DOHH2 (cell line): ENCODE measurements around the gene ZNF276.

Experiments used
- H3F3A ChIP-seq: fragments of 200-600 bp; sonication (generic), shearing (Covaris generic); 2 replicates; pipeline ENCODE4 v1.6.0; 2016; ENCODE audit warnings: antibody characterized with exemption, mild to moderate bottlenecking; ENCODE audit not compliant: control insufficient read depth, insufficient read depth
- H3K27ac ChIP-seq: fragments of 200-600 bp; sonication (generic); 2 replicates; pipeline ENCODE4 v1.5.1; 2014; ENCODE audit warnings: low read depth, mild to moderate bottlenecking, low read length, moderate library complexity
- H3K27me3 ChIP-seq: fragments of 200-600 bp; sonication (generic); 2 replicates; pipeline ENCODE4 v1.6.1; 2014; ENCODE audit warnings: mild to moderate bottlenecking, low read length, mixed read lengths; ENCODE audit not compliant: control insufficient read depth
- H3K36me3 ChIP-seq: fragments of 200-600 bp; sonication (generic); 2 replicates; pipeline ENCODE4 v1.6.1; 2014; ENCODE audit warnings: mild to moderate bottlenecking, low read length, moderate library complexity, mixed read lengths; ENCODE audit not compliant: control insufficient read depth
- H3K4me1 ChIP-seq: fragments of 200-600 bp; sonication (generic); 2 replicates; pipeline ENCODE4 v1.6.1; 2014; ENCODE audit warnings: mild to moderate bottlenecking, low read length, mixed read lengths; ENCODE audit not compliant: control insufficient read depth
- H3K4me2 ChIP-seq: fragments of 200-600 bp; sonication (generic); 2 replicates; pipeline ENCODE4 v1.6.0; 2014; ENCODE audit warnings: mild to moderate bottlenecking, low read length, moderate library complexity
- H3K4me3 ChIP-seq: fragments of 200-600 bp; sonication (generic); 2 replicates; pipeline ENCODE4 v1.5.1; 2014; ENCODE audit warnings: mild to moderate bottlenecking, low read length, mixed read lengths
- H3K79me2 ChIP-seq: fragments of 200-600 bp; sonication (generic); 2 replicates; pipeline ENCODE4 v1.6.1; 2014; ENCODE audit warnings: mild to moderate bottlenecking, low read length, mixed read lengths; ENCODE audit not compliant: control insufficient read depth
- H3K9me2 ChIP-seq: fragments of 200-600 bp; sonication (generic); replicated peaks from 2 replicates; pipeline ENCODE4 v1.6.1; 2014; ENCODE audit warnings: mild to moderate bottlenecking, low read length, mixed read lengths; ENCODE audit not compliant: control insufficient read depth
- H3K9me3 ChIP-seq: fragments of 200-600 bp; sonication (generic); 2 replicates; pipeline ENCODE4 v1.6.1; 2014; ENCODE audit warnings: antibody characterized with exemption, low read length, mixed read lengths; ENCODE audit not compliant: control insufficient read depth, insufficient read depth
- H4K20me1 ChIP-seq: fragments of 200-600 bp; sonication (generic); 2 replicates; pipeline ENCODE4 v1.6.0; 2014; ENCODE audit warnings: low read depth, mild to moderate bottlenecking, antibody characterized with exemption, low read length, moderate library complexity; ENCODE audit not compliant: control insufficient read depth, insufficient read depth
- EZH2phosphoT487 ChIP-seq: fragments of 200-600 bp; sonication (generic); IDR thresholded peaks from 2 replicates; pipeline ENCODE4 v1.6.1; 2017; ENCODE audit warnings: borderline replicate concordance, mild to moderate bottlenecking, antibody characterized with exemption, low read length, moderate library complexity, mixed read lengths
- TF ChIP-seq, protein P1 (sequence below): fragments of 200-600 bp; sonication (generic); IDR thresholded peaks from one replicate; pipeline ENCODE4 v1.5.1; 2014; ENCODE audit warnings: antibody characterized with exemption, mild to moderate bottlenecking, low read depth, low read length; ENCODE audit not compliant: poor library complexity, severe bottlenecking

Gene ZNF276

DNA sequence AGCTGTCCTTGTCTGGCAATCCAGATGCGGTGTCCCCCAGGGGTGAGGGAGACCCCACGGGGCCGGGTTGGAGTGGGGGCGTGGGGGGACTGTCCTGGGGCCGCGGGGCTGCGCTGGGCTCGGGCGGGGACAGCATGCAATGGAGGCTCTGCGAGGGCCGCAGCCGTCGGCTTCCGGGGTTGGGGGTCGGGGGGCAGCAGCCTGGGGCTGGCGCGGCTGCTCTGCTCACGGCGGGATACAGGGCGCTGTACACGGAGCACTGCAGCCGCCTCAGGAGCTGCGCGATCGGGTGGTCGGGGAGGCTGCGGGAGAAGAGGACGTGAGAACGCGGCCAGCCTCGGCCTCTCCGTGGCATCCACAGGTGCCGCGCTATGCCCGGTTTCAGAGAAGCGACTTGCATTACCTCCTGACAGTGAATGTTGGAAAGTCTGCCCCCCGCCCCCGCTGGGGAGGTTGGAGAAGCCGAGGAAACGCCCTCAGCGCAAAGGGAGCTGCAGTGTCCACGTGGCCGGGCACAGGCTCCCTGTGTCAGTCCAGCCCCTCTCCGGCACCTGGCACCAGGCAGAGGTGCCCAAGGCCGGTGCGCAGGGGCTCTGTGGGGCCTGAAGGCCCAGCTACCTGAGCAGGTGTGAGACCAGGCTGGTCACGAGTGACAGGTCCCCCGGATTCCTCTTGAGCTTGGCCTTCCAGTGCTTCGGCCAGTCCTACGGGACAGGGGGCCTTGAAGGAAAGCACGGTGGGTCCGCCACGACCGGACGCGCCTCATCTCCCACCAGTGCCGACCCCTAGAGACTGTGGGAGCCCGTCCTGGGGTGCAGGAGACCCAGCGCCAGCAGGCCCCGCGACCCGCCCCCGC lies 10.4 kb upstream of the ZNF276 start:
- TF ChIP-seq EZH2phosphoT487, result no peak
- TF ChIP-seq, protein P1, sequence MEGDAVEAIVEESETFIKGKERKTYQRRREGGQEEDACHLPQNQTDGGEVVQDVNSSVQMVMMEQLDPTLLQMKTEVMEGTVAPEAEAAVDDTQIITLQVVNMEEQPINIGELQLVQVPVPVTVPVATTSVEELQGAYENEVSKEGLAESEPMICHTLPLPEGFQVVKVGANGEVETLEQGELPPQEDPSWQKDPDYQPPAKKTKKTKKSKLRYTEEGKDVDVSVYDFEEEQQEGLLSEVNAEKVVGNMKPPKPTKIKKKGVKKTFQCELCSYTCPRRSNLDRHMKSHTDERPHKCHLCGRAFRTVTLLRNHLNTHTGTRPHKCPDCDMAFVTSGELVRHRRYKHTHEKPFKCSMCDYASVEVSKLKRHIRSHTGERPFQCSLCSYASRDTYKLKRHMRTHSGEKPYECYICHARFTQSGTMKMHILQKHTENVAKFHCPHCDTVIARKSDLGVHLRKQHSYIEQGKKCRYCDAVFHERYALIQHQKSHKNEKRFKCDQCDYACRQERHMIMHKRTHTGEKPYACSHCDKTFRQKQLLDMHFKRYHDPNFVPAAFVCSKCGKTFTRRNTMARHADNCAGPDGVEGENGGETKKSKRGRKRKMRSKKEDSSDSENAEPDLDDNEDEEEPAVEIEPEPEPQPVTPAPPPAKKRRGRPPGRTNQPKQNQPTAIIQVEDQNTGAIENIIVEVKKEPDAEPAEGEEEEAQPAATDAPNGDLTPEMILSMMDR, result no peak
- Histone ChIP-seq H3K36me3 (peaks cover 14% of the 10 kb centered on the region), H3K9me3 (no peaks in the 10 kb centered on the region), H3K4me3 (no peak overlapping the region), H3K4me1 (peaks cover 11% of the 10 kb centered on the region), H3F3A (no peaks in the 10 kb centered on the region), H3K79me2 (peaks cover 16% of the 10 kb centered on the region), H4K20me1 (no peaks in the 10 kb centered on the region), H3K4me2 (no peak overlapping the region), H3K27ac (no peak overlapping the region), H3K9me2 (no peaks in the 10 kb centered on the region), H3K27me3 (no peaks in the 10 kb centered on the region)

DNA sequence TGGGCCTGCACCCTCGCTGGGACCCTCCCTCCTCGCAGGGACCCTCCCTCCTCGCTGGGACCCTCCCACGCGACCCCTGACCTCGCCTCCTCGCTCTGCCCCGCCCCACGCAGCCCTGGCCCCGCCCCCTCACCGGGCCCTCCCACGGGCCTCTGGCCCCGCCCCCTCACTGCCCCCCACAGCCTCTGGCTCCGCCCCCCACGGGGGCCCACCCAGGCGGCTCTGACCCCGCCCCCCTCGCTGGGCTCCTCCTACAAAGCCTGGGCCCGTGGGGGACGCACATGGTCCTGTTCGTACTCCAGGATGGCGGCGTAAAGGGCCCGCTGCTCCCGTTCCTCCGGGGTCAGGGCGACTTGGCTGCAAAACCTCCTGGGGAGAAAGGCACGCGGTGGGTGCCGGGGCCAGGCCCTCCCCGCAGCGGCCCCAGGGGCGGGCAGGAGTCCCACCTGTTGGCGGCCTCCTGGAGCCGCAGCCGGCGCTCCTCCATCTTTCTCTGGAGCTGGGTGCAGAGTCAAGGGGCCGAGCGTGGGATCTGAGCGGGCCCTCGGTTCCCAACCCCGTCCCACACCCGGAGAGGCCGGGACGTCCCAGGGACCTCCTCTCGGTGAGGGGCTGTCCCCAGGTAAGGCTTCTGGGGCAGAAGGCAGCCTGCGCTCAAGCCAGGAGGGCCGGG lies 9.6 kb upstream of the ZNF276 start:
- H3K36me3 ChIP-seq, result peaks cover 14% of the 10 kb centered on the region
- peak overlapping the region; percentile 89 for H3K4me2 ChIP-seq
- TF ChIP-seq EZH2phosphoT487, result no peak
- TF ChIP-seq, protein P1, result no peak
- H3K27ac ChIP-seq, result peak overlapping the region; percentile 18; the same call in 1 of the 2 replicates
- H3K27me3 ChIP-seq, result no peaks in the 10 kb centered on the region
- H4K20me1 ChIP-seq, result no peaks in the 10 kb centered on the region
- peaks cover 7% of the 10 kb centered on the region for H3K4me1 ChIP-seq
- peak overlapping the region; percentile 97 for H3K4me3 ChIP-seq
- no peaks in the 10 kb centered on the region for H3K9me2 ChIP-seq
- no peaks in the 10 kb centered on the region for H3K9me3 ChIP-seq
- H3K79me2 ChIP-seq, result peaks cover 16% of the 10 kb centered on the region
- H3F3A ChIP-seq, result no peaks in the 10 kb centered on the region

DNA sequence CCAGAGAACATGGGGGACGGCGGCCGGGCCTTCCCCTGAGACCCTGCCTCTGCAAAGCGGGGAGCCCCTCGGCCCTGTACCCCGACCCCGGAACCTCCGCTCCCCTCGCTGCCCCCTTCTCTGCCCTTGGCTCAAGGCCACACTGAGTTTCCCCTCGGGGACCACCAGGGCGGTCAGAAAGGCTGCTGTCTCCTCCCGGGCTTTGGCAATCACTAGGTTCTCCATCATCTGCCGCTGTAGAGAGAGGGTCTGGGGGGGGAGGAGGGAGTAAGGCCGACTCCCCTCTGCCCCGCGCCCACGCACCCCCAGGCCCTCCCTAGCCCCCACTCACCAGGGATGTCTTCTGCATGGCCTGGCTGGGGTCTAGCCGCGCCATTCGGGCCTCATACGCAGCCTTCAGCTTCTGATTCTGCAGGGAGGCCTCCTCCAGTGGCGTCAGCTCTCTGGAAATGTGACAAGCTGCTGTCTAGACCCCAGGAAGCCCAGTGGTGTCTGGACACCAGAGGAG lies 9.0 kb upstream of the ZNF276 start:
- TF ChIP-seq, protein P1, result no peak
- no peak for TF ChIP-seq EZH2phosphoT487
- Histone ChIP-seq H3K4me1 (peaks cover 7% of the 10 kb centered on the region), H3K27ac (peak overlapping the region; percentile 18; the same call in 1 of the 2 replicates), H3K4me3 (peak overlapping the region; percentile 97), H3K36me3 (peaks cover 17% of the 10 kb centered on the region), H4K20me1 (no peaks in the 10 kb centered on the region), H3F3A (no peaks in the 10 kb centered on the region), H3K27me3 (no peaks in the 10 kb centered on the region), H3K79me2 (peaks cover 16% of the 10 kb centered on the region), H3K9me2 (no peaks in the 10 kb centered on the region), H3K9me3 (no peaks in the 10 kb centered on the region), H3K4me2 (peak overlapping the region; percentile 89)
